CD4-positive, alpha-beta T cell (primary cell): ENCODE measurements around the gene CIPC. TPM values are rescaled to one million over a fixed set of nuclear protein-coding genes. Genes with fewer than 3 reads are reported as not detected.

ENCODE experiments used
- ATAC-seq: fragments of 200-7000 bp; cut with Tn5 transposase; one replicate; pipeline ENCODE4 v1.10.0; 2022; ENCODE audit warnings: mild to moderate bottlenecking; ENCODE audit not compliant: poor library complexity
- CTCF ChIA-PET: fragments of 350-600 bp; sonication (Branson Sonifier 250); formaldehyde crosslinking; loops from one replicate; lab custom pipeline; 2021; ENCODE audit warnings: antibody characterized with exemption, inconsistent platforms; lab: Charles Lee
- POLR2A ChIA-PET: fragments of 350-600 bp; sonication (Branson Sonifier 250); formaldehyde crosslinking; loops from one replicate; lab custom pipeline; 2021; ENCODE audit warnings: antibody characterized with exemption, inconsistent platforms; lab: Charles Lee
- DNase-seq, 14 experiments: peaks; one replicate each; pipeline ENCODE4 v3.0.0-alpha.2; 2013 to 2020; ENCODE audit warnings: mixed read lengths in 2 of 14
- H3K27ac ChIP-seq, 2 donors: one replicate each; pipeline versions ENCODE4 v1.5.1 to v1.7.0; 2013; ENCODE audit warnings: low read length in 2 of 2, low read depth in 1 of 2, mild to moderate bottlenecking in 1 of 2
- H3K27me3 ChIP-seq, 2 experiments: 1 replicate in 1 of 2; 2 replicates in 1 of 2; pipeline versions ENCODE4 v1.6.1 to v1.7.0; 2013; ENCODE audit warnings: low read length in 2 of 2, control low read depth in 1 of 2, mild to moderate bottlenecking in 1 of 2, moderate library complexity in 1 of 2; ENCODE audit not compliant: insufficient read depth in 2 of 2, control insufficient read depth in 1 of 2
- H3K36me3 ChIP-seq: one replicate; pipeline ENCODE4 v1.6.1; 2013; ENCODE audit warnings: low read length, control low read depth; ENCODE audit not compliant: insufficient read depth
- H3K4me1 ChIP-seq: one replicate; pipeline ENCODE4 v1.6.1; 2013; ENCODE audit warnings: low read length, control low read depth; ENCODE audit not compliant: insufficient read depth
- H3K4me3 ChIP-seq: one replicate; pipeline ENCODE4 v1.5.1; 2013; ENCODE audit warnings: mild to moderate bottlenecking, low read length, moderate library complexity
- H3K9me3 ChIP-seq, 2 experiments: 1 replicate in 1 of 2; 2 replicates in 1 of 2; pipeline versions ENCODE4 v1.6.1 to v1.7.0; 2013; ENCODE audit warnings: low read length in 2 of 2, mild to moderate bottlenecking in 2 of 2, control low read depth in 1 of 2, moderate library complexity in 1 of 2; ENCODE audit not compliant: control insufficient read depth in 1 of 2, insufficient read depth in 1 of 2
- H3K27ac Mint-ChIP-seq: one replicate; pipeline ENCODE4 v1.8.0; 2020; ENCODE audit warnings: mixed read lengths
- H3K27me3 Mint-ChIP-seq: one replicate; pipeline ENCODE4 v1.8.0; 2021; ENCODE audit warnings: mixed read lengths
- H3K36me3 Mint-ChIP-seq: one replicate; pipeline ENCODE4 v1.8.0; 2021; ENCODE audit warnings: low read depth, mixed read lengths
- H3K4me1 Mint-ChIP-seq: one replicate; pipeline ENCODE4 v1.8.0; 2021; ENCODE audit warnings: low read depth, mixed read lengths
- H3K4me3 Mint-ChIP-seq: one replicate; pipeline ENCODE4 v1.8.0; 2020; ENCODE audit warnings: mild to moderate bottlenecking, mixed read lengths
- H3K9me3 Mint-ChIP-seq: one replicate; pipeline ENCODE4 v1.8.0; 2020; ENCODE audit warnings: mixed read lengths
- CTCF ChIP-seq: fragments of 200-600 bp; IDR thresholded peaks from one replicate; pipeline ENCODE4 v1.8.0; 2022; ENCODE audit warnings: antibody characterized with exemption, mild to moderate bottlenecking
- intact Hi-C, 2 experiments: fragments of 100-400 bp; cut with DNase I in 1 of 2; cut with micrococcal nuclease in 1 of 2; formaldehyde crosslinking; loops; one replicate each; pipeline versions ENCODE4 v1.15.1 to v1.9.0; 2023 to 2025; cut with DNase I, micrococcal nuclease
- total RNA-seq, 174 experiments: library from RNA in 2 of 174; stranded (reverse) in 2 of 174; gene quantifications; one replicate each; pipeline ENCODE4 v1.2.3 and lab custom pipeline; 2021 to 2026

Gene CIPC
- total RNA-seq, 2 experiments from 2014 or later: 8.2 to 10.7 TPM

DNA sequence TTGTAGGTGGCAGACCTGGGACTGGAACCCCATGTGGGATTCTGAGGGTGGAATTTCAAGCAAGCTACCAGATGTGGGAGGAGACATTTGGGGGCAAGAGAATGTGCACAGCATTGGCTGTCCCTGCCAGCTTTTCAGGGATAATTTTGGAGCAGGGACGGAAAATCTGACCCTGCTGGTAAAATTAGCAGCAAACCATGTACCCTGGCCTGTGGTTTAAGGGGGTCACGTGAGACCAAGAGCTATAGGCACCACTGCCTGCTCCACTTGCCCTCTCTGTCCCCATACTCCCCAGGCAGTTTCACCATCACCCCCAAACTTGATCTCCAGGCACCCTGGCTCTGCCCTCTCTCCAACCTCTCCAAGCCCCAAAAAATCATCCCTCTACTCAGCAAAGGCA lies 57.0 kb downstream of the CIPC start:
- POLR2A ChIA-PET: no interaction called here
- Histone ChIP-seq H3K27me3 (peaks cover 24 to 47% of the 10 kb centered on the region in 2 experiments), H3K9me3 (no peaks in the 10 kb centered on the region), H3K4me3 (no peak overlapping the region), H3K27ac (no peak overlapping the region), H3K4me1 (no peaks in the 10 kb centered on the region), H3K36me3 (no peaks in the 10 kb centered on the region)
- no peak for TF ChIP-seq CTCF
- Mint-ChIP-seq H3K4me3 (no peak overlapping the region), H3K36me3 (no peaks in the 10 kb centered on the region), H3K9me3 (no peaks in the 10 kb centered on the region), H3K27ac (no peak overlapping the region), H3K27me3 (peaks cover 61% of the 10 kb centered on the region), H3K4me1 (no peaks in the 10 kb centered on the region)
- CTCF ChIA-PET: no interaction called here
- ATAC-seq (no peak), DNase-seq (no peak)
- intact Hi-C loops: loop anchor here in 1 of 2 experiments (10.0 kb wide), 1 partner anchor 1440 kb away; no protein-coding TSS in a partner anchor

DNA sequence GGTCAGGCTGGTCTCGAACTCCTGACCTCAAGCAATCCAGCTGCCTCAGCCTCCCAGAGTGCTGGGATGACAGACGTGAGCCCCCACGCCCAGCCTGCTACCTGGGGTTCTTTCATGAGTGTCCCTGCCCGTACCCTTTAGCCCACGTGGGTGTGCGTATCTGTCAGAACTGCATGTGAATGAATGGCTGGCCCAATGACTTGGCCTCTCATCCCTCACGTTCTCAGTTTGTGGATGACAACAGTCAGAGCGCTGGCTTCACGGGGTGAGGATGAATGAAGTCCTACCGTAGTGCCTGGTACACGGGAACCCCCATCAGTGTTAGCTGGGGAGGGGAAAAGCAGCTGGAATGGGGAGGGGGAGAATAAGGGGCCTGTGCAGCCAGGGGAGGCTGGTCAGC lies 59.7 kb downstream of the CIPC start:
- intact Hi-C loops: loop anchor here in 1 of 2 experiments (10.0 kb wide), 1 partner anchor 1437 kb away; no protein-coding TSS in a partner anchor
- Mint-ChIP-seq H3K36me3 (no peaks in the 10 kb centered on the region), H3K4me1 (no peaks in the 10 kb centered on the region), H3K27ac (no peak overlapping the region), H3K4me3 (no peak overlapping the region), H3K27me3 (peaks cover 70% of the 10 kb centered on the region), H3K9me3 (no peaks in the 10 kb centered on the region)
- DNase-seq (no peak), ATAC-seq (no peak)
- no peaks in the 10 kb centered on the region for H3K36me3 ChIP-seq
- ChIA-PET POLR2A (no interaction called here), CTCF (no interaction called here)
- no peaks in the 10 kb centered on the region for H3K9me3 ChIP-seq
- peaks cover 29 to 59% of the 10 kb centered on the region in 2 experiments for H3K27me3 ChIP-seq
- H3K4me3 ChIP-seq: no peak overlapping the region
- H3K4me1 ChIP-seq: no peaks in the 10 kb centered on the region
- no peak overlapping the region for H3K27ac ChIP-seq
- no peak for TF ChIP-seq CTCF

GRCh38 chr14:77158175-77158881 lies 60.3 kb downstream of the CIPC start:
- no peak for TF ChIP-seq CTCF
- Histone ChIP-seq H3K9me3 (no peaks in the 10 kb centered on the region), H3K27ac (no peak overlapping the region), H3K4me1 (no peaks in the 10 kb centered on the region), H3K4me3 (no peak overlapping the region), H3K27me3 (peaks cover 24 to 56% of the 10 kb centered on the region in 2 experiments), H3K36me3 (no peaks in the 10 kb centered on the region)
- no peak for DNase-seq
- H3K4me1 Mint-ChIP-seq: no peaks in the 10 kb centered on the region
- H3K4me3 Mint-ChIP-seq: no peak overlapping the region
- CTCF ChIA-PET: no interaction called here
- H3K9me3 Mint-ChIP-seq: no peaks in the 10 kb centered on the region
- H3K27me3 Mint-ChIP-seq: peaks cover 69% of the 10 kb centered on the region
- intact Hi-C loops: loop anchor here in 1 of 2 experiments (10.0 kb wide), 1 partner anchor 1436 kb away; no protein-coding TSS in a partner anchor
- no peak overlapping the region for H3K27ac Mint-ChIP-seq
- ATAC-seq: no peak
- POLR2A ChIA-PET: no interaction called here
- H3K36me3 Mint-ChIP-seq: no peaks in the 10 kb centered on the region
